T-helper 2 cell treated with Interferon-gamma antibody and Interleukin-4, amounts not matched to agents 5 μg/mL and 100 μg/mL, for 36 hours (primary cell): ENCODE measurements around the gene KCNN1.

Source experiments
- DNase-seq: peaks from one replicate; pipeline ENCODE4 v3.0.0; 2021; ENCODE audit warnings: low spot score
- H3K27ac Mint-ChIP-seq: one replicate; pipeline ENCODE4 v1.8.0; 2021; ENCODE audit warnings: mild to moderate bottlenecking, mixed read lengths
- H3K27me3 Mint-ChIP-seq: one replicate; pipeline ENCODE4 v1.8.0; 2021; ENCODE audit warnings: low read depth, mixed read lengths
- H3K36me3 Mint-ChIP-seq: one replicate; pipeline ENCODE4 v1.8.0; 2021; ENCODE audit warnings: low read depth, mixed read lengths
- H3K4me1 Mint-ChIP-seq: one replicate; pipeline ENCODE4 v1.8.0; 2021; ENCODE audit warnings: low read depth, mixed read lengths
- H3K4me3 Mint-ChIP-seq: one replicate; pipeline ENCODE4 v1.8.0; 2022; ENCODE audit warnings: mild to moderate bottlenecking, moderate library complexity, mixed read lengths
- H3K9me3 Mint-ChIP-seq: one replicate; pipeline ENCODE4 v1.8.0; 2021; ENCODE audit warnings: mixed read lengths

KCNN1 gene

GRCh38 chr19:17951990-17952976, 14.6 kb upstream of the KCNN1 start:
- Mint-ChIP-seq H3K4me1 (peaks cover 23% of the 10 kb centered on the region), H3K36me3 (no peaks in the 10 kb centered on the region), H3K27me3 (peaks cover 67% of the 10 kb centered on the region), H3K4me3 (no peak overlapping the region), H3K9me3 (no peaks in the 10 kb centered on the region), H3K27ac (no peak overlapping the region)
- no peak for DNase-seq

- Mint-ChIP-seq H3K4me3 (no peak overlapping the region), H3K4me1 (peaks cover 20% of the 10 kb centered on the region), H3K27me3 (peaks cover 70% of the 10 kb centered on the region), H3K27ac (no peak overlapping the region), H3K36me3 (no peaks in the 10 kb centered on the region), H3K9me3 (no peaks in the 10 kb centered on the region)
- DNase-seq, result no peak
Measured at GRCh38 chr19:17953316-17953801, 13.5 kb upstream of the KCNN1 start.

- H3K9me3 Mint-ChIP-seq, result no peaks in the 10 kb centered on the region
- H3K36me3 Mint-ChIP-seq, result no peaks in the 10 kb centered on the region
- H3K27ac Mint-ChIP-seq, result no peak overlapping the region
- H3K27me3 Mint-ChIP-seq, result peaks cover 67% of the 10 kb centered on the region
- peaks cover 20% of the 10 kb centered on the region for H3K4me1 Mint-ChIP-seq
- DNase-seq, result no peak
- no peak overlapping the region for H3K4me3 Mint-ChIP-seq
Measured at GRCh38 chr19:17953869-17954268, 13.0 kb upstream of the KCNN1 start.

DNA sequence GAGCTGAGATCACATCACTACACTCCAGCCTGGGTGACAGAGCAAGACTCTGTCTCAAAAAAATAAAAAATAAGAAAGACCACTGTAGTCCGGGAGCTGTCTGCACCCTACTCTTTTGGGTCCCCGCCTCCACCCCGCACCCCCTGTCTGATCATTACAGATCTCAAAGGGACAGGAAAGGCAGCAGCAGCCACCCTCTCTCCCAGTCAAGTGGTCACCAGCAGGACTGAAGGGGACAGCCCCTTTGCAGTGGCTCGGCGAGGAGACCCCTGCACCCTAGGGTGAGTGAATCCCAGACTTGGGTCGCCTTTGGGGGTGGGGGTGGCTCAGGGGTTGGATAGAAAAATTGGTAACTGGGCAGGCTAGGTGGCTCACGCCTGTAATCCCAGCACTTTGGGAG, 12.5 kb upstream of the KCNN1 start:
- H3K4me1 Mint-ChIP-seq, result peaks cover 16% of the 10 kb centered on the region
- H3K27ac Mint-ChIP-seq, result no peak overlapping the region
- no peak overlapping the region for H3K4me3 Mint-ChIP-seq
- no peak for DNase-seq
- no peaks in the 10 kb centered on the region for H3K36me3 Mint-ChIP-seq
- peaks cover 61% of the 10 kb centered on the region for H3K27me3 Mint-ChIP-seq
- H3K9me3 Mint-ChIP-seq, result no peaks in the 10 kb centered on the region

GRCh38 chr19:17957149-17957849, 9.6 kb upstream of the KCNN1 start:
- no peak for DNase-seq
- Mint-ChIP-seq H3K27me3 (peaks cover 36% of the 10 kb centered on the region), H3K27ac (no peak overlapping the region), H3K4me3 (no peak overlapping the region), H3K9me3 (no peaks in the 10 kb centered on the region), H3K36me3 (no peaks in the 10 kb centered on the region), H3K4me1 (no peaks in the 10 kb centered on the region)

DNA sequence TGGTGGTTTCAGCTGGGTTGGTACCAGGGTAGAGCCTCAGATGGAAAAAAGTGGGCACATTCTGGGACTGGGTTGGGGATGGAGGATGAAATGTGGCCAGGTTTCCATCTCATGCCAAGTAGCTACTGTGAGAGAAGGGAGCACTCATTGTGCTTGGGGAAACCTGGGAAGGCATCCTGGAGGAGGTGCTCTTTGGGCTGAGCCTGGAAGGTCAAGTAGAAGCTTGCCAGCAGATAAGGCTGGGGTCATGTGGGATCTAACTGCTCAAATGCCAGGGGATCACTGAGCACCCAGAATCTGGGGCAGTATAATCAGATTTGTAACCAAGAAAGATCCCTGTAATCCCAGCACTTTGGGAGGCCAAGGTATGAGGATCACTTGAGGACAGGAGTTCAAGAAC, 9.0 kb upstream of the KCNN1 start:
- no peak overlapping the region for H3K4me3 Mint-ChIP-seq
- no peak for DNase-seq
- H3K9me3 Mint-ChIP-seq, result no peaks in the 10 kb centered on the region
- no peaks in the 10 kb centered on the region for H3K4me1 Mint-ChIP-seq
- peaks cover 30% of the 10 kb centered on the region for H3K27me3 Mint-ChIP-seq
- no peaks in the 10 kb centered on the region for H3K36me3 Mint-ChIP-seq
- H3K27ac Mint-ChIP-seq, result no peak overlapping the region

DNA sequence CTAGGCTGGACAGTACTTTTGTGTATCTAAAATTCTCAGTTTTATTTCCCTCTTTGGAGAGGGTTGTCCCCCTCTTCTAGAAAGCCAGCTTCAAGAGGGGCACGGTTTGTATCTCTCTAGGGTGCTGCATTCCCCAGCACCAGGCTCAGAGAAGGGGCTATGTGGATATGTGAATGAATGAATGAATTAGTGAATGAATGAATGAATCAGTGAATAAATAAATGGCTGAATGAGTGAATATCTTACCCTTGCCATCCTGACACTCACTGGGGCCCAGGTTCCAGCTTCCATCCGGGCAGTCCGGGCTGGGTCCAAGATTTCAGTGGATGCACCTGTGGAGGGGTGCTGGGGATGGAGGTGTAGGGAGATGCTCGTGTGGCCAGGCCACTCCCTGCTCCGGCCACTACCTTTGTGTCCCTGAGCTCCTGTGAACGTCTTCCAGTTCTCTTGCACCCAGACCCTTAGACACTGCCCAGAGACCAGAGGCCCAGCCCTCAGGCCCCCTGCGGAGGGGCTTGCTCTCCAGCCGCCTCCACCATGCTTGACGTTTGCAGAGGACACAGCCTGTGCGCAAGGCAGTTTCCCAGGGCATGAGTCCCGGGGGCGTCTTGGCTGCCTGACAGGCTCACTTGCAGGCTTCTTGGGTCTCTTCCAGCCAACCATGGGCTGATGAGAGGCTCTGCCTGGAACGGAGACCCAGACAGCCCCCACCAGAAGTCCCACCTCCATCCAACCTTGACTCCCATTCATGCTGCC, 2.8 kb upstream of the KCNN1 start:
- H3K27me3 Mint-ChIP-seq, result peaks cover 40% of the 10 kb centered on the region
- peaks cover 2% of the 10 kb centered on the region for H3K4me1 Mint-ChIP-seq

DNA sequence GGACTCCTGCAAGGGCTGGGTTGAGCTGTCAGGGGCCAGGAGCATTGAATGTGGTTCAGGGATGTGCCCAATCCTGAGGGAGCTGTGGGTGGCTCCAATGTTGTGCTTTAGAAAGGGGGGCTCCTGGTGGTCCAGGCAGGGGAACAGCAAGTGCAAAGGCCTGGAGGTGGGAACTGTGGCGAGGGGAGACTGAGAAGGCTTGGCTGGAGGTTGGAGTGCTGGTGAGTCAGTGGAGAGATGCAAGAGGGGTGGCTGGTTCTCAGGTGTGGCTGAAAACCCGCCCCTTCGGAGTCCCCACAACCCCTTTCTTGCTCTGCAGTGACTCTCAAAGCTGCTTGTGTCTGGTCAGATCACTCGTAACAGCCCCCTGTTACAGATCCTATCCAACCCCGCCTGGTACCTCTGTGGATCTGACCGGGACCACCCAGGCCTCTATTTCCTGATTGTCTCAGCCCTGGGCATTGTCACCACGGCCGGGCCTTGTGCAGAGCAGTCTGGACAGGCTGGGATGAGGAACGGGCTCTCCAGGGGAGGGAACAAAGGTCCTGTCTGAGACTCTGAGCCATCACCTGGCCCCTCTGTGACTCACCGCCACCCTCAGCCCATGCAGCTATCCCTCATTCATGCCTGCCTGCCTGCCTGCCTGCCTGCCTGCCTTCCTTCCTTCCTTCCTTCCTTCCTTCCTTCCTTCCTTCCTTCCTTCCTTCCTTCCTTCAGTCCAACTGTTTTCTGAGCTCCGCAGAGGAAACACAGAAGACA, 1.4 kb upstream of the KCNN1 start:
- Mint-ChIP-seq H3K36me3 (no peaks in the 10 kb centered on the region), H3K4me3 (no peak overlapping the region), H3K27me3 (peaks cover 40% of the 10 kb centered on the region), H3K4me1 (peaks cover 2% of the 10 kb centered on the region), H3K9me3 (no peaks in the 10 kb centered on the region), H3K27ac (no peak overlapping the region)
- DNase-seq, result no peak

More for the DNA sequence above, 2.8 kb upstream of the KCNN1 start:
- H3K36me3 Mint-ChIP-seq, result no peaks in the 10 kb centered on the region
- no peak for DNase-seq
- H3K4me3 Mint-ChIP-seq, result no peak overlapping the region
- H3K27ac Mint-ChIP-seq, result no peak overlapping the region
- no peaks in the 10 kb centered on the region for H3K9me3 Mint-ChIP-seq

- no peak overlapping the region for H3K27ac Mint-ChIP-seq
- H3K9me3 Mint-ChIP-seq, result no peaks in the 10 kb centered on the region
- H3K27me3 Mint-ChIP-seq, result peaks cover 40% of the 10 kb centered on the region
- H3K4me3 Mint-ChIP-seq, result no peak overlapping the region
- H3K36me3 Mint-ChIP-seq, result no peaks in the 10 kb centered on the region
- H3K4me1 Mint-ChIP-seq, result peaks cover 2% of the 10 kb centered on the region
- no peak for DNase-seq
Measured at GRCh38 chr19:17966129-17966483, 801 bp upstream of the KCNN1 start.

- Mint-ChIP-seq H3K4me3 (no peak overlapping the region), H3K9me3 (no peaks in the 10 kb centered on the region), H3K27ac (no peak overlapping the region), H3K36me3 (no peaks in the 10 kb centered on the region), H3K4me1 (peaks cover 2% of the 10 kb centered on the region), H3K27me3 (peaks cover 40% of the 10 kb centered on the region)
- no peak for DNase-seq
Measured at GRCh38 chr19:17967257-17968051, 547 bp downstream of the KCNN1 start.

- Mint-ChIP-seq H3K27me3 (peaks cover 43% of the 10 kb centered on the region), H3K4me3 (no peak overlapping the region), H3K9me3 (no peaks in the 10 kb centered on the region), H3K4me1 (peaks cover 2% of the 10 kb centered on the region), H3K27ac (no peak overlapping the region), H3K36me3 (no peaks in the 10 kb centered on the region)
- no peak for DNase-seq
Measured at GRCh38 chr19:17968362-17968761, 1.5 kb downstream of the KCNN1 start.

DNA sequence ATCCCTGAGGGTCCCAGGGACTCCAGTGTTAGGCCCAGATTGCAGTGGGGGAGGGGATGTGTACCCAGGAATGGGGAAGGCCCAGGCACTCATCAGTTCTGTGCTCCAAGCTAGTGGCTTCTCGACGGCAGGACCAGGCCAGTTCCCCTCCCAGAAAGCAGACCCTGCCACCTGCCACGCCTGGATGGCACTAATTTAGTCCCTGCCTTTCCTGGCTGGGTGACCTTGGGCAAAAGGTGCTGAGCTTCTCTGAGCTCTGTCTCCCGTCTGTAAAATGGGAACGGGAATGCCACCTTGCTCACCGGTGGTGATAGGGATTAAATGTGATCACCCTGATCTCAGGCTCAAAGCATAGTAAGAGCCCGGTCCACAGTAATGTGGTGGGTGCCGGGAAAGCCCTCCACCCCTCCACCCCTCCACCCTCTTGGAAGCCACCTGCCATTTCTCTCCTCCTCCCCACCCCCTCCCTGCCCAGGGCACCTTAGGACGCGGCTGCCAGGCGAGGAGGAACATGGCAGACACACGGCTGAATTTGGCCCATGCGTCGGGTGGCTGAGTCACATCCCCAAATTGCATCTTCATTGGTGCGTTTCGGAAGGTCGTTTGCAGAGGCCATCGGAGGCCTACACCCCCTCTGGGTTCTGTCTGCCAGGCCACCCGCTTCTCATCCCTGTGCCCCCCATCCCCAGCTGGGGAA, 2.3 kb downstream of the KCNN1 start:
- no peaks in the 10 kb centered on the region for H3K36me3 Mint-ChIP-seq
- H3K27me3 Mint-ChIP-seq, result peaks cover 41% of the 10 kb centered on the region
- H3K4me3 Mint-ChIP-seq, result no peak overlapping the region
- H3K27ac Mint-ChIP-seq, result no peak overlapping the region
- H3K9me3 Mint-ChIP-seq, result no peaks in the 10 kb centered on the region
- H3K4me1 Mint-ChIP-seq, result peaks cover 2% of the 10 kb centered on the region
- DNase-seq, result no peak
